GM12865 (cell line): Measurements from ENCODE around the gene PCCA.

Experiments
- DNase-seq: peaks from one replicate; pipeline ENCODE4 v3.0.0; 2010; ENCODE audit warnings: low read depth
- H3K4me3 ChIP-seq: 2 replicates; pipeline ENCODE4 v1.5.1; 2011; ENCODE audit warnings: mild to moderate bottlenecking, low read depth, low read length, control low read depth
- CTCF ChIP-seq: IDR thresholded peaks from 2 replicates; pipeline ENCODE4 v1.5.1; 2011; ENCODE audit warnings: low read length, control low read depth, low read depth, inconsistent platforms; ENCODE audit not compliant: insufficient read depth; ENCODE audit errors: missing control alignments

PCCA gene

GRCh38 chr13:100546713-100547405, 458.0 kb downstream of the PCCA start:
- H3K4me3 ChIP-seq = no peak overlapping the region
- no peak for TF ChIP-seq CTCF
- no peak for DNase-seq

- H3K4me3 ChIP-seq = no peak overlapping the region
- DNase-seq = no peak
- no peak for TF ChIP-seq CTCF
Measured at GRCh38 chr13:100547791-100548201, 458.9 kb downstream of the PCCA start.

- no peak overlapping the region for H3K4me3 ChIP-seq
- TF ChIP-seq CTCF = no peak
- DNase-seq = no peak
Measured at GRCh38 chr13:100549316-100549715, 460.4 kb downstream of the PCCA start.

GRCh38 chr13:100552755-100553154, 463.9 kb downstream of the PCCA start:
- no peak for DNase-seq
- H3K4me3 ChIP-seq = no peak overlapping the region
- no peak for TF ChIP-seq CTCF

- no peak for DNase-seq
- H3K4me3 ChIP-seq = no peak overlapping the region
- no peak for TF ChIP-seq CTCF
Measured at GRCh38 chr13:100559886-100560285, 471.0 kb downstream of the PCCA start.

- TF ChIP-seq CTCF = no peak
- DNase-seq = no peak
- H3K4me3 ChIP-seq = no peak overlapping the region
Measured at GRCh38 chr13:100560498-100561157, 471.7 kb downstream of the PCCA start.

- no peak for DNase-seq
- TF ChIP-seq CTCF = no peak
- H3K4me3 ChIP-seq = no peak overlapping the region
Measured at GRCh38 chr13:100561158-100561499, 472.2 kb downstream of the PCCA start.
